Limb (tissue), 2 donors: Measurements from ENCODE around the gene SLC15A5.

ENCODE experiments used
- DNase-seq, 2 donors: peaks; one replicate each; pipeline ENCODE4 v3.0.0-alpha.2; 2016; ENCODE audit errors: extremely low spot score in 2 of 2

SLC15A5 gene

GRCh38 chr12:16277585-16277984 lies at the start of gene SLC15A5:
Gene SLC15A5, minus strand, starts transcription at chr12:16277685. Its CDS starts 0 bp downstream, at chr12:16277685.
- no peak for DNase-seq

GRCh38 chr12:16325426-16325825 lies 47.9 kb upstream of the SLC15A5 start:
- no peak for DNase-seq

GRCh38 chr12:16324772-16325171 lies 47.3 kb upstream of the SLC15A5 start:
- no peak for DNase-seq

GRCh38 chr12:16324272-16324671 lies 46.8 kb upstream of the SLC15A5 start:
- DNase-seq, result no peak

GRCh38 chr12:16323638-16324037 lies 46.2 kb upstream of the SLC15A5 start:
- no peak for DNase-seq

GRCh38 chr12:16323010-16323409 lies 45.5 kb upstream of the SLC15A5 start:
- DNase-seq, result no peak

- no peak for DNase-seq
Measured at GRCh38 chr12:16310934-16311333, 33.4 kb upstream of the SLC15A5 start.

GRCh38 chr12:16307856-16308475 lies 30.5 kb upstream of the SLC15A5 start:
- DNase-seq, result no peak

- DNase-seq, result no peak
Measured at GRCh38 chr12:16303939-16304338, 26.5 kb upstream of the SLC15A5 start.

- peak; percentile 28 to 82 for DNase-seq
Measured at GRCh38 chr12:16300736-16301135, 23.3 kb upstream of the SLC15A5 start.

- DNase-seq, result no peak
Measured at GRCh38 chr12:16300122-16300521, 22.6 kb upstream of the SLC15A5 start.

GRCh38 chr12:16299403-16299802 lies 21.9 kb upstream of the SLC15A5 start:
- DNase-seq, result peak in 1 of 2 donors; percentile 44

- DNase-seq, result no peak
Measured at GRCh38 chr12:16297521-16297920, 20.0 kb upstream of the SLC15A5 start.

- DNase-seq, result no peak
Measured at GRCh38 chr12:16294376-16294956, 17.0 kb upstream of the SLC15A5 start.

GRCh38 chr12:16291032-16291431 lies 13.5 kb upstream of the SLC15A5 start:
- no peak for DNase-seq

- no peak for DNase-seq
Measured at GRCh38 chr12:16285586-16285985, 8.1 kb upstream of the SLC15A5 start.

- no peak for DNase-seq
Measured at GRCh38 chr12:16282978-16283377, 5.5 kb upstream of the SLC15A5 start.

- DNase-seq, result no peak
Measured at GRCh38 chr12:16282081-16282480, 4.6 kb upstream of the SLC15A5 start.

GRCh38 chr12:16281157-16281556 lies 3.7 kb upstream of the SLC15A5 start:
- DNase-seq, result peak in 1 of 2 donors; percentile 32

GRCh38 chr12:16272222-16272621 lies 5.3 kb downstream of the SLC15A5 start:
- DNase-seq, result no peak

- no peak for DNase-seq
Measured at GRCh38 chr12:16271062-16271461, 6.4 kb downstream of the SLC15A5 start.

- DNase-seq, result no peak
Measured at GRCh38 chr12:16269946-16270345, 7.5 kb downstream of the SLC15A5 start.

GRCh38 chr12:16266085-16266484 lies 11.4 kb downstream of the SLC15A5 start:
- no peak for DNase-seq
